HG02759 (cell line): ENCODE measurements around the gene GARIN5A.
"Not testable (repeated sequence)": the region's sequence is repeated elsewhere in the genome, so short reads cannot be mapped to it uniquely, and the experiment has no call there.

Experiments used
- ATAC-seq: cut with Tn5 transposase; IDR thresholded peaks from one replicate; pipeline ENCODE4 v1.9.1; 2021; ENCODE audit warnings: mild to moderate bottlenecking, moderate library complexity; ENCODE audit not compliant: unreplicated experiment

The GARIN5A gene

DNA sequence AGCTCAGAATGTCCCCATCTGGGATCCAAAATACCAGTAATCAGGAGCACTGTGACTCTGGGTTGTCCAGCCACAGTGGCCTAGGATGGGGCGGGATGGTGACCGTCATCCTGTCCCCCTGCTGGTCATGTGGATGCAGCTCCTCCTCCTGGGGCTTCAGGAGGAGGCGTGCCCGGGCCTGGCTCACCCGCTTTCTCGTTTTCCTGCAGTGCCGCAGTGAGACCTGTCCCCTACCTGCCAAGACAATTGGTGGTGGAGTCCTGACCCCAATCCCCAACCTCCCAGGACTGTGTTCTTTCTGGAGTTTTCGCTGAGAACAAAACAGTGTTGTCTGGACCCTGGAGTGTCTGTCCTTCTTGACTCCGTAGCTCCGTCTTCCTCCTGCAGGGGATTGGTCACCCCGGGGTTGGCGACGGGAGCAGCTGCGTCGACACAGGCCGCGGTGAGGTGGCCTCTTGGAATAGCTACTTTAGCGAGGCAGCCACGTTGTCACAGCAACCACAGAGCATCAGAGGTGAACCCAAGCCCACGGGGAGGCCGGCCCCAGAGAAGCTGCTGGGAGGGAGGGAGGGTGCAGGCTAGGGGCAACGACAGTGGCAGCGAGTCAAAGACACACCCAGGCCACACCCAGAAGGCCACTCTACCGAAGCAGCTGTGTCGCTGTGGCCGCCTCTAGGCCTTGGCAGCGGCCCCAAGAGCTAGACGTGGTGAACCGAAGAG is 10.5 kb downstream of the GARIN5A start:
- ATAC-seq, result no peak

GRCh38 chr19:50465000-50465399 is 11.6 kb downstream of the GARIN5A start:
- no peak for ATAC-seq

DNA sequence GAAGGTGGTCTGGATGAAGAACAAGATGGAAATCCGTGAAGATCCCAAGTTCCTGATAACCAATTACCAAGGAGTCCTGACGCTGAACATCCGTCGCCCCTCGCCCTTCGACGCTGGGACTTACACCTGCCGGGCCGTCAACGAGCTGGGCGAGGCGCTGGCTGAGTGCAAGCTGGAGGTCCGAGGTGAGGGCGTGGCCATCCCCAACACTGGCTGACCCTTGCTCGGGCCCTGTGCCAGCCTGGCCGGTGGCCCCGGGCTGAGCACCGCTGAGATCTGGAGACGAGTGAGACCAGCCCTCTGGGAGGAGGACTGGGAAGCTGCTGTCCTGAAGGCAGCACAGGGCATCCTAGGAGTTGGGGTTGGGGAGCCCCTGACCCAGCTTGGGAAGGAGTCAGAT is 12.3 kb downstream of the GARIN5A start:
- ATAC-seq, result no peak

- ATAC-seq, result no peak
Measured at GRCh38 chr19:50462970-50463369, 13.7 kb downstream of the GARIN5A start.

DNA sequence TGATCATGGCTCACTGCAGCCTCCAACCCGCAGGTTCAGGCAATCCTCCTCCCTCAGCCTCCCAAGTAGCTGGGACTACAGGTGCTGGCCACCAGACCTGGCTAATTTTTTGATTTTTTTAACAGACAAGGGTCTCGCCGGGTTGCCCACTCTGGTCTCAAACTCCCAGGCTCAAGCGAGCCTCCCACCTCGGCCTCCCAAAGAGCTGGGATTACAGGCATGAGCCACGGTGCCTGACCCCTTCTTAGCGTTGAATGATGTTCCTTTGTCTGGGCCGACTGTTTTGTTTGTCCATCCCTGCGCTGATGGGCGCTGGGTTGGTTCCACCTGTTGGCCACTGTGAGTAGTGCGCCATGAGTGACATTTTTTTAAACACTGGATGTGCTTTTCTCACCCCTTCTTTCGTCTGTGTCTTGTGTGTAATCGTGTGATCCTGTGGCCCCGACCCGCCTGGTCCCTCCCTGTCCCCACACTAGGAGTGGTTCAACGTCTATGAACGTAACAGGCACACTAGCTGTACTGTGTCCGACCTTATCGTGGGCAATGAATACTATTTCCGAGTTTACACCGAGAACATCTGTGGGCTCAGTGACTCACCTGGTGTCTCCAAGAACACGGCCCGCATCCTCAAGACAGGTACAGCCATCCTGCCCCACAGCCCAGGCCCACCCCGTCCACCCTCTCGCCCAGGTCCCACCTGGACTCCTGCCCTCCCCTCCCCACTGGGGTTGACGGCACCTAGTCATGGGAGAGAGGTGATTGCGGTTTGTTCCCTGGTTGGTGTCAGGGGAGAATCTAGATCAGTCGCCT is 15.4 kb downstream of the GARIN5A start:
- peak; percentile 59 for ATAC-seq

DNA sequence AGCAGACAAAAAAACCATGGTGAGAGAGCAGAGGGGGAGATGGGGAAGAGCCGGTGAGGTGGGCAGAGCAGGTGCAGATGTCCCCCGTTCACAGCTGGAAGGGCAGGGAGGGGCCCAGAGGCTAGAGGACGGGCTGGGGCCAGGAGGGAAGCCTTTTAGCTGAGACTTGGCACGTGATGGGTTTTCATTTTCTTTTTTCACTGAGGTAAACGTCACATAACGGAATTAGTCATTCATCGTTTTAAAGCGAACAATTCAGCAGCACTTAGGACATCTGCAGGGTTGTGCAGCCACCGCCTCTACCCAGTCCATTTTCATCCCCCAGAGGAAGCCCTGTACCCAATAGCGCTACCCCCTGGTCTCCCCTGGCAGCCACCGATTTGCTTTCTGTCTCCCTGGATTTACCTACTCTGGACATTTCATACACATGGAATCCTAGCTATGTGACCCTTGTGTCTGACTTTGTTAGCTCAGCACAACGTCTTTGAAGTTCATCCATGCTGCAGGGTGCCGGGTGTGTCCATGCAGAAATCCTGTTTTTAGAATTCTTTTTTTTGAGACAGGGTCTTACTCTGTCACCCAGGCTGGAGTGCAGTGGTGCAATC is 16.4 kb downstream of the GARIN5A start:
- peak; percentile 65 for ATAC-seq

DNA sequence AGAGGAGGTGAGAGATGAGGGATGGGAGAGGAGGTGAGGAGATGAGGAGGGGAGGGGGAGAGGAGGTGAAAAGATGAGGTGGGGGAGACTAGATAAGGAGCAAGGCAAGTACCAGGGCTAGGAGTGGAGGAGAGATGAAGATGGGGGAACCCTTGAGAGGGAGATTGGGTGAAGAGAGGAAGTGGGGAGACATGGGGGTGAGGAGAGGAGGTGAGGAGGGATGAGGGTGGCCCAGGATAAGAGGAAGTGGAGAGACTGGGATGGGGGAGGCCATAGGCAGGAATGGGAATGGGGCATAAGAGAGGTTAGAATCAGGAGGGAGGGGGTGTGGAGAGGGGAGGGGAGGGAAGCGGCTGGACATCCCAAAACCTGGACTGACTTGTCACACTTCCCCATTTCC is 17.0 kb downstream of the GARIN5A start:
- no peak for ATAC-seq

- ATAC-seq, result no peak
Measured at GRCh38 chr19:50459067-50459456, 17.6 kb downstream of the GARIN5A start.

DNA sequence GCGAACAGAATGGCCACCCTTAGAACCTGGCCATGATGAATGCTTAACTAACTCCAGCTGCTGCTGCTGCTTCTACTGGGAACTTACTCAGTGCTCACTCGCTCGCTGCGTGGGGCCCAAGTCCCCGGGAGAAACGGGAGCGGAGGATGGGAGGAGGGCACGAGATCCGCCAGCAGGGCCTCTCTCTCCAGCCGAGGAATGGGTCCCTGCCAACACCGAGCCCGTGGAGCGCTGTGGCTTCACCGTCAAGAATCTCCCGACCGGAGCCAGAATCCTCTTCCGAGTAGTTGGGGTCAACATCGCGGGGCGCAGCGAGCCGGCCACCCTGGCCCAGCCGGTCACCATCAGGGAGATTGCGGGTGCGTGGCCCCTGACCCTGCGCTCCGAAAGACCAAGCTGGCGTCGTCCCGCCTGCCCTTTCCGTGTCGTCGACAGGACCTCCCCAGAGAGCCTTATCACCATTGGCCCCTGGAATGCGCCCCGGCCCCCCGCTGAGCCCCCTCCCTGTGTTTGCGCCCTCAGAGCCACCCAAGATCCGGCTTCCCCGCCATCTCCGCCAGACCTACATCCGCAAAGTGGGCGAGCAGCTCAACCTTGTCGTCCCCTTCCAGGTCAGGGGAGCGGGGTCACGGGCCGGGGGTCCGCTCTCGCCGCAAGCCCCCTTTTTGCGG is 18.1 kb downstream of the GARIN5A start:
- no peak for ATAC-seq

DNA sequence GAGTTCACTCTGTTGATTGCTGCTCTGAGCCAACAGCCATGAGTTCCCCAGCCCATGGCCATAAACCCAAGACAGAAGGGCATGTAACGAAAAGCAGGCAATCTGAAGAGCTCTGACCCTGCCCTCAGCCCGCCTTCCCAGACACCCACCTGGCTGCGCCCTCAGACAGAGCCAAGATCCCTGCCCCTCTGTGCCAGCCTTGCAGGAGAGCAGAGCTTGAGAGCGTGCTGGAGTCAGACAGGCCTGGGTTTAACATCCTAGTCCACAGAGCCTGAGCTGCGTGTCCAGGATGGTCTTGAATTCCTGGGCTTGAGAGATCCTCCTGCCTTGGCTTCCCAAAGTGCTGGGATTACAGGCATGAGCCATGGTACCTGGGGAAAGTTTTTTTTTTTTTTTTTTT is 19.3 kb downstream of the GARIN5A start:
- no peak for ATAC-seq

GRCh38 chr19:50455992-50456391 is 20.7 kb downstream of the GARIN5A start:
- no peak for ATAC-seq

- ATAC-seq, result no peak
Measured at GRCh38 chr19:50453243-50453642, 23.4 kb downstream of the GARIN5A start.

DNA sequence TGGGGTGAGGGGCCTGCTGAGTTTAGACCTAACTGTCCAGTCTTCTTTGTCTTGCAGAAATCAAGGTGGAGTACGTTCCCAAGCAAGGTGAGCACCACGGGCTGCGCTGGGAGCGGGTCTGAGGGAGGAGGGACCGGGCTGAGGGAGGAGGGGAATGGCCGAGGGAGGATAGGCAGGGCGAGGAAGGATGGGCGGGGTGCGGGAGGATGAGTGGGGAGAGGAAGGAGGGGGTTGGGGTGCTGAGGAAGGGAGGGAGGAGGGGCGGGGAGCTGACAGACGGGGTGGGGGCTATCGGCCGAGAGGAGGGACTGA is 25.5 kb downstream of the GARIN5A start:
- no peak for ATAC-seq

DNA sequence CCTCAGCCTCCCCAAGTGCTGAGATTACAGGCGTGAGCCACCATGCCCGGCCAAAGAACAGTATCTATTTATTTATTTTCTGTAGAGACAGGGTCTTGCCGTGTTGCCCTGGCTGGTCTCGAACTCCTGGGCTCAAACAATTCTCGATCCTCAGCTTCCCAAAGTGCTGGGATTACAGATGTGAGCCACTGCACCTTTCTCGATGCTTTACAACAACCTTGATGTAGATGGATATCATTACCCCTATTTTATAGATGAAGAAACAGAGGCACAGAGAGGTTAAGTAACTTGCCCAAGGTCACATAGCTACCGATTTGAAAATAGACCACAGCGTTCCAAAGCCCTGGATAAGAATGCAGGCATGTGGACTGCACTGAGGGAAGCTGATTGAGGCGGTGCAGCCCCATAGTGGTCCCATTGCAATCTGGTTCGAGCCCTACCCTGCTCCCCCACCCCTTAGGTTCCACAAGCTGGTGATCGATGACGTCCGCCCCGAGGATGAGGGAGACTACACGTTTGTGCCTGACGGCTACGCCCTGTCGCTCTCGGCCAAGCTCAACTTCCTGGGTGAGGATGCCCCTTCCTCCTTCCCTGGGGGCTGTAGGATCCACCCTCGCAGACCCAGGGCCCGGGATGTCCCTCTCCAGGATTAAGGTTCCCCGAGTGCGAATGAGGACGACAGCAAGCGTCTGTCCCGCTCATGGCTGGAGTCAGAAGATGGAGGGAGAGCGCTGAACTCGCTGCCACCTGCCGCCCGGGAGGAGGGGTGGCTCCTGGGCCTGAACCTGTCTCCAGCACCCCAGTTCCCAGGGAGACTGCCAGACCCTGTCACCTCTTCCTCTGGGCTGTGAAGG is 26.1 kb downstream of the GARIN5A start:
- ATAC-seq, result no peak

- no peak for ATAC-seq
Measured at GRCh38 chr19:50449236-50449899, 27.3 kb downstream of the GARIN5A start.

- ATAC-seq, result no peak
Measured at GRCh38 chr19:50447750-50448149, 28.9 kb downstream of the GARIN5A start.

DNA sequence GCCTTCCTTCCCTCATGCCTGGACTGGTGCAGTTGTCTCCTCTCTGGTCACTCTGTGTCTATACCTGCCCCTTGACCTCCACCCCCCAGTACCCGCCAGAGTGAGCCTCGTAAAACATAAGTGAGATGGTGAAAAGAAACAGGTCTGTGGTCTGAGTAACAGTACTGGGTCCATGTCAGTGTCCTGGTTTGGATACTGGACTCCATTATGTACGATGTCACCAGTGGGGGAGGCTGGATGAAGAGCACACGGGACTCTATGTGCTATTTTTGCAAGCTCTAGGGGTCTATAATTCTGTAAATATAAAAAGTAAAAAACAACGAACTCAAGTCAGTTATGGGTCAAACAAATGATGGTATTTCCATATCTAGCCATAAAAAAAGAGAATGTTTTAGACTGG is 29.6 kb downstream of the GARIN5A start:
- no peak for ATAC-seq

DNA sequence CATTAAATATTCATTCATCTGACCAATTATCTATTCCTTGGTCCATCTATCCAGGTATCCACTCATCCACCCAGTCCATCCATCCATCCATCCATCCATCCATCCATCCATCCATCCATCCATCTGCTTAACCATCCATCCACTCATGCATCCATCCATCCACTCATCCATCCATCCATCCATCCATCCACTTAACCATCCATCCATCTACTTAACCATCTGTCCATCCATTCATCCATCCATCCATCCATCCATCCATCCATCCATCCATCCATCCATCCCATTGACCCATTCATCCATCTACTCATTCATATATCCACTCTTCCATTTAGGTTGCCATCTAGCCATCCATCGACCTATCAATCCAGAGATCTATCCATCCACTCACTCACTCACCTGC is 32.6 kb downstream of the GARIN5A start:
- no peak for ATAC-seq

- not testable (repeated sequence) for ATAC-seq
Measured at GRCh38 chr19:50439130-50439529, 37.5 kb downstream of the GARIN5A start.

DNA sequence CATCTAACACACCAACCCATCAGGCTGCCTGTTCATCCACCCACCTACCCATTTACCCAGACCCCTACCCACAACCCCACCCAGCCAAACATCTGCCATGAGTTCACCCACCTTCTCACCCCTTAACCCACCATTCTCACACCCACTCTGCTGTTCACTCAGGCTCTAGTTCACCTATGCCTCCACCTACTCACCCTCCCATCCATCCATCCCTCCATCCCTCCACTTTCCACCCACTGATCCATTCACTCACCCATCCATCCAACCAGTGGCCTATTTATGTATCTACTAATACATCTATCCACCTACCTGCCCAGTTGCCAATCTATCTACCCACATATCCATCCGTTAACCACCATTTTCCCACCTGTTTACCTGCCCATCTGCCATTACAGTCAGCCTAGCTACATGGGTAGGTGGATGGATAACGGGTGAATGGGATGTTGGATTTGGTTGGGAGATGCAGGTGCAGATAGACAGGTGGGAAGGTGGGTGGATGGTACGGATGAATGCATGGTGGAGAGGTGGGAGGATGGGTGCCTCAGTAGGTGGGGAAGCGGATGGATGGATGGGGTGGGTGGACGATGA is 38.7 kb downstream of the GARIN5A start:
- ATAC-seq, result no peak
